Activated effector memory CD4-positive, alpha-beta T cell treated with Interleukin-2 at 50 U/mL for 16 hours (primary cell): ENCODE data around the gene CC2D1A.
A peak's percentile ranks its signal among the peaks of the same experiment; 100 is the strongest.
"Not testable (repeated sequence)": the region's sequence is repeated elsewhere in the genome, so short reads cannot be mapped to it uniquely, and the experiment has no call there.

ENCODE experiments used
- DNase-seq: peaks from one replicate; pipeline ENCODE4 v3.0.0-alpha.2; 2020

The CC2D1A gene

DNA sequence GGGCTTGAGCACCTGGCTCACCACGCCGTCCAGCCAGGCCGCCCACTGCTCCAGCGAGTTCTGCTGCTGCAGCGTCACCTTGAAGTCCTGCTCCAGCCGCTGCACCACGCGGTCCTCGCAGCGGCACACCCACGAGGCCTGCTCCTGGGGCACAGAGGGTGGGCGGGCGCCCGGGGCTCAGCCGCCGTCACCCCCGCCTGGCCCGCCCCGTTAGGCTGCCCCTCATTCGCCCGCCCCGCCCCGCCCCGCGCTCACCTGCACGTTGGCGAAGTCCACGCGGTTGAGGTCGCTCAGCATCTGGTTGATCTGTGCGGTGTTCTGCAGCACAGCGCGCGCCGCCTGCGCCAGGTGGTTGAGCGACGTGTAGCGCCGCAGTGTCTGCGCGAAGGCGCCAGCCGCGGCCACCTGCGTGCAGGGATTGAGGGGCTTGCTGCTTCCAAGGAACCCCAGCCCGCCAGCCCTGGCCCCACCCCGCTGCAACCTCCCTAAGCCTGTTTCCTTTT, 57.7 kb downstream of the CC2D1A start:
- DNase-seq: no peak

- no peak for DNase-seq
Observed at GRCh38 chr19:13964776-13965175, 58.8 kb downstream of the CC2D1A start.

GRCh38 chr19:13965377-13965896, 59.4 kb downstream of the CC2D1A start:
- DNase-seq: no peak

- no peak for DNase-seq
Observed at GRCh38 chr19:13965926-13966683, 60.1 kb downstream of the CC2D1A start.

DNA sequence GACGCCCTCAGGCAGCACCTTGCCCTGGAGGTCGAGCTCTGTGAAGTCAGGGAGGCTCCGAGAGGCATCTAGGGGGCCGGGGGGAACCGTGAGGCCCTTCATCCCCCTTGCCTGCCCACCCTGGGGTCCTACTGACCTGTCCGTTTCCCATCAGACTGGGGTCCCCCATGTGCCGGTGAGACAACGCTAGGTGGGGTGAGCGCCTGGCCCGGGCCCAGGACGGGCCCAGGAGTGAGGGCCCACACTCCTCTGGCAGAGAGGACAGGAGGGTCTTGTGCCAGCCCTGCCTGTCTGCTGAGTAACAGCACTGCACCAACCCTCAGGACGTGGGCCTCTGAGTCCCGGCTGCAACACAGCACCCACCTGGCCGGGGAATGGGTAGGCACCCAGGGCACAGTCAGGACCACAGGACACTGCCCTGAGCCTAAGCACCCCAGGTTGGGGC, 60.7 kb downstream of the CC2D1A start:
- DNase-seq: no peak

DNA sequence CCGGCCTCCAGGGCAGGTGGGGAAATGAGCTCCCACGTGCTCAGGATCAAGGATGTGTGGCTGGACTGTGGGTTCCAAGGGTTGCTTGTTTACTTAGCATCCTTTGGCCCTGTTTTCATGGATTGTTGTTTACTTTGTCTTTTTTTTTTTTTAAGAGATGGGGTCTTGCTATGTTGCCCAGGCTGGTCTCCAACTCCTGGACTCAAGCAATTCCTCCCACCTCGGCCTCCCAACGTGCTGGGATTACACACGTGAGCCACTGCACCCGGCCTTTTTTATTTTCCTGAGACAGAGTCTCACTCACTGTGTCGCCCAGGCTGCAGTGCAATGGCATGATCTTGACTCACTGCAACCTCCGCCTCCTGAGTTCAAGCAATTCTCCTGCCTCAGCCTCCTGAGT, 61.2 kb downstream of the CC2D1A start:
- not testable (repeated sequence) for DNase-seq

GRCh38 chr19:13968383-13968935, 62.5 kb downstream of the CC2D1A start:
- DNase-seq: no peak

- no peak for DNase-seq
Observed at GRCh38 chr19:13968999-13969398, 63.0 kb downstream of the CC2D1A start.

- no peak for DNase-seq
Observed at GRCh38 chr19:13969897-13970296, 63.9 kb downstream of the CC2D1A start.

DNA sequence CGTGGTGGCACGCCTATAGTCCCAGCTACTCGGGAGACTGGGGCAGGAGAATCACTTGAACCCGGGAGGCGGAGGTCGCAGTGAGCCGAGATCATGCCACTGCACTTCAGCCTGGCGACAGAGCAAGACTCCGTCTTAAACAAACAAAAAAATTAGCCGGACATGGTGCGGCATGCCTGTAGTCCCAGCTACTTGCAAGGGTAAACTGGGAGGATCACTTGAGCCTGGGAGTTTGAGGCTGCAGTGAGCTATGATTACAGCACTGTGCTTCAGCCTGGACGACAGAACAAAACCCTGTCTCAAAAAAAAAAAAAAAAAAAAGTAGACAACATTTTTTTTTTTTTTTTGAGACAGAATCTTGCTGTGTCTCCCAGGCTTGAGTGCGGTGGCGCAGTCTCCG, 65.9 kb downstream of the CC2D1A start:
- DNase-seq: not testable (repeated sequence)

GRCh38 chr19:13972368-13973155, 66.6 kb downstream of the CC2D1A start:
- DNase-seq: no peak

- DNase-seq: not testable (repeated sequence)
Observed at GRCh38 chr19:13973479-13973878, 67.5 kb downstream of the CC2D1A start.

DNA sequence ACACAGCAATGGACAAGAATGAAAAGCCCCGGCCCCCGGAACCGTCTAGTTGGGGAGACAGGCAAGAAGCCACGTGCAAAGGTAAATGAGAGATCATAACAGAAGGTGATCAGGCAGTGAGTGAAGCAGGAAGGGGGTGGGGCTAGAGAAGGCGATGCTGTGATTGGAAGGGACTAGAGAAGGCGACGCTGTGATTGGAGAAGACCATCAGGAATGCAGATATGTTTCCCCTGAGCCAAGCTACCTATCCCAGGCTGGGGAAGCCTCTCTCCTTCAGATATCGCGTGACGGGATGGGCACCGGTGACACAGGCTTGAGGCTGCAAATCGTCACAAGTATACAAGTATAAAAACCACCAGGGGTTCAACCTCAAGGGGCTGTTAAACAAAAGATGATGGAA, 68.1 kb downstream of the CC2D1A start:
- peak; percentile 15 for DNase-seq

- DNase-seq: no peak
Observed at GRCh38 chr19:13975870-13976269, 69.9 kb downstream of the CC2D1A start.

DNA sequence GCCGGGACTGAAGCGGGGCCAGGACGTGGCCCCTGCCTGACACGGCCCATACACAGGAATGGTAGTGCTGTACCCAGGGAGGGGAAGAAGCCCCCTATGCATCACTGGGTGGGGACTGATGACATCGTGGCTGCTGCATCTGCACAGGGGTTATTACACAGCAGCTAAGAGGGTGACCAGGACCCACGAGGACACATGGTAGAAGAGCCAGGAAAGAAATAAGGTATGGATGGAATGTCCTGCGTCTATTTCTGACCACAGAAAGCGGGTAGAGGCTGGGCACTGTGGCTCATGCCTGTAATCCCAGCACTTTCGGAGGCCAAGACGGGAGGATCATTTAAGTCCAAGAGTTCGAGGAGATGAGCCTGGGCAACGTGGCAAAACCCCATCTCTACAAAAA, 70.4 kb downstream of the CC2D1A start:
- DNase-seq: no peak

DNA sequence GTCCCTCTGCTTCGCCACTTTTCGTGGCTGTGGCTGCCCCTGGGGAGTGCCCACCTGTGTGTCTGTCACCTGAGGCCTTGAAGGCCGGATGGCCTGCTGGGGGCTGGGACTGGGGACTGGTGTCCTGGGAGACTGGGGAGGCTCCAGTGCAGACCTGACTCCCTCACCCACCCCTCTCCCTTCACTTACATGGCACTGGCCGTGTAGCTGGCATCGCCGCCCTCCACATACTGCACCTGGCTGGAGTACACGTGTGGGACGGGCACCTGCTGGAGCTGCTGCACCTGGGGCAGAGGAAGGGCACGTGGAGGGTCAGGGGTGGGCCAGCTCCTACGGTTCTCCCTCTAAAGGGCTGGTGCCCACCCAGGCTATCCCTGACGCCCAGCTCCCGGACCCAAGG, 71.8 kb downstream of the CC2D1A start:
- no peak for DNase-seq

DNA sequence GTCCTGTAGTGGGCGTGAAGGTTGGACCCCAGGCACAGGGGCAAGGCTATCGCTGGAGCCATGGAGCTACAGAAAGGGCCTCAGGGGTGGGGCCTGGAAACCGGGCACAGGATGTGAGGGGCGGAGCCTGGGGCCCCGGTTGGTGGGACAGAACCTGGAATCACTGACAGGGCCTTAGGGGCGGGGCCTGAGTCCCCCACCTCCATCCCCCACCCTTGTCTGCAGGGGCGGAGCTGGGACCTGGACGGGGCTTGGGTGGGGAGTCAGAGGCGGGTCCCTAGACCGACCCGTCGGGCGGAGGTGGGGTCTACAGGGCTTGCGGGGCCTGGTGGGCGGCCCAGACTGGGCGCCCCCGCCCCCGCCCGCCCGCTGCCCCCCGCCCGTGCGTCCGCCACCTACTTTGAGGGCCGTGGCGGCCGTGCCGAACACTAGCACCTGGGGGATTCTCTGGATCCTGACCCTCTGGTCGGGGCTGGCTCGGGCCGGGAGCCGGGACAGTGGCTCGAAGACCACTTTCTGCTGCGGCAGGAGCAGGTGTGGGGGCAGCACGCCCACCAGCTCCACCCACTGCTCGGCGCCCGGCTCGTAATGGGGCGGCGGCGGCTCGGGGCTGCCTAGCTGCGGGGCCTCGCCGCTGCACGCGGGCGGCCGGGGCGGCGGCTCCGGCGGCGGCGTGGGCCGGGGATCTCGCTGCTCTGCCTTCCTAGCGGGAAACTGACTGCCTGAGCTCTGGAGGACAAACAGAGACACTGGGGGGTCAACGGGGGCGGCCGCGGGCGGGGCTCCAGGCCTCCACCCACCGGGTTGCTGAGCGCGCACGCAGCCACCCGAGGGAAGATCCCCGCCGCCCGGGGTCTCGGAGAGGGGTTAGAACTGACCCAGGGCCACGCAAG, 72.6 kb downstream of the CC2D1A start:
- DNase-seq: no peak

GRCh38 chr19:13979244-13979615, 73.2 kb downstream of the CC2D1A start:
- no peak for DNase-seq

DNA sequence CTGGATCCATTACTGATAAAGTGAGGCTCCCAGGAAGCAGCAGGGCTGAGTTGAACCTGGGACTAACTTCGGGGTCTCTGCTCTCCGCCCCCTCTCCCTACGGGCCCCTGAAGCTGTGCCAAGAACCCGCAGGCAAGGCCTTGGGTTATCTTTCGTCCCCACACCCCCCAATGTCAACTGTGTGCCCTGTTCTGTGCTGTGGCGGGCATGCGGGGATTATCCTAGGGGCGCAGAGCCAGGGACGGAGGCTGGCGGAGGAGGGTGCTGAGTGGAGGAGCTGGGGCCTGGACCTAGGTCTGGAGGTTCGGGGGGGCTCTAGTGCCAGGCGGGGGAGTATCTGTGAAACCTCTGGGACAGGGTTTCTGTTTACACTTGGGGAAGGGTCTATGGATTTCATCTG, 73.7 kb downstream of the CC2D1A start:
- no peak for DNase-seq

- no peak for DNase-seq
Observed at GRCh38 chr19:13980340-13980739, 74.3 kb downstream of the CC2D1A start.
